Activated CD4-positive, alpha-beta T cell treated with anti-CD3 and anti-CD28 coated beads for 1 hour (primary cell): ENCODE measurements around the gene NOS1AP.
"Not testable (repeated sequence)": the region's sequence is repeated elsewhere in the genome, so short reads cannot be mapped to it uniquely, and the experiment has no call there.

Experiments
- DNase-seq: peaks from one replicate; pipeline ENCODE4 v3.0.0-alpha.2; 2020

Gene NOS1AP

DNA sequence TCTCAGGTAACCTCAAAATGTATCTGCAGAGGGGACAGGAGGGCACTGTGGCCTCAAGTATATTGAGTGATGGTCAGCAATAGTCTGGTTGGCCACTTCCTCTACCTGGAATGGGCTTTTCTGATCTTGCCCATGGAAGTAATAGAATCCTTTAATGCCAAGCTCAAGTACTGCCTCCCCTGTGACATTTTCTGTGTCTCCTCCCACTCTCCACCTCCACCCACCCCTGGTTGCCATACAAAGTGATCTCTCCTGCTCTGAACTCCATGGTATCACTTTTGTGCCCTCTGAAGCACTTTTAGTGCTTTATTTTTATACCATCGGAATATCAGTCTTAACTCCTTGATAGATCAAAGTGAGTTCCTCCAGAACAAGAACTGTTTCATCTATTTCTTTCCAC, 9.2 kb upstream of the NOS1AP start:
- no peak for DNase-seq

GRCh38 chr1:162062542-162063015, 6.9 kb upstream of the NOS1AP start:
- DNase-seq, result no peak

- no peak for DNase-seq
Measured at GRCh38 chr1:162065016-162065415, 4.5 kb upstream of the NOS1AP start.

DNA sequence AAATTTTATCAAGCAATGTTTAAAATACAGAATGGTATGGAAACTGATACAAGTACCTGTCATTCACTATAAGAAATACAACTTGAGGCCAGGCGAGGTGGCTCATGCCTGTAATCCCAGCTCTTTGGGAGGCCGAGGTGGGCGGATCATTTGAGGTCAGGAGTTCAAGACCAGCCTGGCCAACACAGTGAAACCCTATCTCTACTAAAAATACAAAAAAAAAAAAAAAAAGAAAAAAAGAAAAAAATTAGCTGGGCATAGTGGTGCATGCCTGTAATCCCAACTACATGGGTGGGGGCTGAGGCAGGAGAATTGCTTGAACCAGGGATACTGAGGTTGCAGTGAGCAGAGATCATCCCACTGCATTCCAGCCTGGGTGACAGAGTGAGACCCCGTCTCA, 2.7 kb upstream of the NOS1AP start:
- DNase-seq, result not testable (repeated sequence)

- no peak for DNase-seq
Measured at GRCh38 chr1:162067466-162067865, 2.0 kb upstream of the NOS1AP start.

GRCh38 chr1:162068301-162068700, 1.2 kb upstream of the NOS1AP start:
- DNase-seq, result no peak

DNA sequence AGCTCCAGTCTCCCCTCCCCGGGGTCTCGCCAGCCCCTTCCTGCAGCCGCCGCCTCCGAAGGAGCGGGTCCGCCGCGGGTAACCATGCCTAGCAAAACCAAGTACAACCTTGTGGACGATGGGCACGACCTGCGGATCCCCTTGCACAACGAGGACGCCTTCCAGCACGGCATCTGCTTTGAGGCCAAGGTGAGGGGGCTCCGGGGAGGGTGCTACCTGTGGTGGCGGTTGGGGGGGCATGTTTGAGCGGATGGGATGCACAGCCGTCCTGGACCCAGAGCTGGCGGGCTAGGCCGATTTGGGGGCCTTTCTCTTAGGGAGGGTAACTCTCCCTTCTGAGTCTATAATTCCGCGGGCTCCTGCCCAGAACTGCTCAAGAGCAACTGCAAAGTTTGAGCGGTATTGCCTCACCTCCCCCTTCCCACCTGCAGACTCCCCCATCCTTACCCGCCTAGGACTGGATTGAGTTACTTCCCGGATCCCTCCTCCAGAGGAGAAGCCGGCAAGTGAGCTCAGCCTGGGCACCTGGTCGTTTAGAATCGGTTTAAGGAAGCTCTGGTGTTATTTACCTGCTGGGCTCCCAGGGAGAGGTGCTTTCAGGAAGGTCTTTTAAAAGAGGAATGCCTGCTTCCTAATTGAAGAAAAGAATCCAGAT, 730 bp downstream of the NOS1AP start:
- DNase-seq, result no peak

- DNase-seq, result no peak
Measured at GRCh38 chr1:162070825-162071224, 1.3 kb downstream of the NOS1AP start.

DNA sequence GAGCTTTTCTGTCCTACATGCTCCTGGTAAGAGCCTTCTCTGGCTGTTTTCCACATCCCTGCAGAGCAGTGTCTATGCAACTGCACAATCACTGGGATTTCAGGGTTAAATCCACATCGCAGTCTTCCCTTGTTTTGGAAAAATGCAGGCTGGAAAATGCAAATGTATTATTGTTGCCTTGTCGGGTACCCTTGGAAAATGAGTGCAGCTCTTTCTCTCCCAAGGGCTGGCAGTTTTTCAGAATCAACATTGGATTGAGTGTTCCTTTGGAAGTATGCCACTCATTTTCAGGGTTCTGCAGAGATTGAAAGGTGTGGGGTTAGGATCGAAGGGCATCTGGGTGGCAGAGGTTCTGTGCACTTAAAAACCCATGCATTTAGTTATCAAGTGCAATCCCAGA, 3.2 kb downstream of the NOS1AP start:
- DNase-seq, result no peak

- no peak for DNase-seq
Measured at GRCh38 chr1:162074276-162075005, 5.0 kb downstream of the NOS1AP start.

DNA sequence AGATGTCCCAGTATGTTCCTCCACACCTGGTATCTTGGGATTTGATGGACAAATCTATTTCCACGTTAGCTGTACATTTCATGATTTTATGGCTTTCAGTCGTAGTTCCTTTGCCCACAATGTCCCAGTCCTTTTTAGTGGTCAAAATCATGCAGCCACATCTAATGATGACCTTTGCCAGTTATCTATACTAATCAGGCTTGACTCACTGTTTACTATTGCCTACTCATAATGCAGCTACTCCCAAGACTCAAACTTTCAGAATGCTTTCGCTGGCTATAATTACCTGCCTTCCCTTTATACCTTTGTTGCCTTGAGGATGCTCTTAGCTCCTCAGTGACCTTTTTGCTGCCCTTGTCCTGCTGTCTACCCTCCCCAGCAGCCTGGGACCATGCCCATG, 6.4 kb downstream of the NOS1AP start:
- DNase-seq, result no peak

DNA sequence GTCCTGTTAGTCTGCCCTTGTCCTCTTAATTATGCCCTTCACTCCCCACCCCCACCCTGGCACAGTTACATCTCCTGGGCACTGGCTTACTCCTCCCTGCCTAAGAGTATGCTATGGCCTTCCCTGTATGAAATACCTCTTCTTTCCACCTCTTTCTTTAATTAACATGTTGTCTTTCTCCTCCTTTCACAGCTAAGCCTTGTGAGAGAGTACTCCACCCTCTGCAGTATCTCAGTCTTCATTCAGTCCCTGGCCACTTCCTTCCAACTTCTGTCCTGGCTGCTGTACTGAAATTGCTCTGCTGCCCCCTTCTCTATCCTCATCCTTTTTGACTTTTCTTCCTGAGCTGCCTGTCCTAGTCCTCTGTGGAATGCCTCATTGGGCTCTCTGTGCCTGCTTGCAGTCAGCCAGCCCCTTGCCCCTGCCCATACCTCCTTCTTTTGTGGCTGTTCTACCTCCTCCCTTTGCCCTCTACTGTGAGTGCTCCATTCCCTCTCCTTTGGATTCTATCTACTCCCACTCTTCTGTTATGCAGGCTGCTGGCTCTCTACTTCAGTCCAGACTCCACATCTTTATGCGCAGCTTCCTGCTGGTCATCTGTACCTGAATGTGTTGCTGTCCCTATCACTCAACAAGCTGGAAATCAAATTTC, 8.3 kb downstream of the NOS1AP start:
- no peak for DNase-seq

DNA sequence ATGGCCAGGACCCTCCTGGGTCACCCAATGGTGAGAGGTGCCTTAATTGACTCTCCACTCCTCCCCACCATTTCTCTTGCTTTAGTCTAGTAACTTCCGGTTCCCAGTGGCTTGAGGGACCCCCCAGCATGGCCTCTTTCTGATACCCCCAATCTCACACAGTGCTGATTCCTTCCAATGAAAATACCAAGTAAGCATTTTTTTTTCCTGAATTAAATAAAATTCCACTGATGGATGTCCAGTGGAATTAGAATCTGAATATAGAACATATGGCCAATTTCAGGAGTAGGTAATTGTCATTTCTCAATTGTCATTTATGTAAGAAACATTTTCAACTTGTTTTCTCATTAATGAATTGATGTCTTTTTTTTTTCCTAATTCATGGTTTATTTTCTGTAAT, 9.5 kb downstream of the NOS1AP start:
- DNase-seq, result no peak

DNA sequence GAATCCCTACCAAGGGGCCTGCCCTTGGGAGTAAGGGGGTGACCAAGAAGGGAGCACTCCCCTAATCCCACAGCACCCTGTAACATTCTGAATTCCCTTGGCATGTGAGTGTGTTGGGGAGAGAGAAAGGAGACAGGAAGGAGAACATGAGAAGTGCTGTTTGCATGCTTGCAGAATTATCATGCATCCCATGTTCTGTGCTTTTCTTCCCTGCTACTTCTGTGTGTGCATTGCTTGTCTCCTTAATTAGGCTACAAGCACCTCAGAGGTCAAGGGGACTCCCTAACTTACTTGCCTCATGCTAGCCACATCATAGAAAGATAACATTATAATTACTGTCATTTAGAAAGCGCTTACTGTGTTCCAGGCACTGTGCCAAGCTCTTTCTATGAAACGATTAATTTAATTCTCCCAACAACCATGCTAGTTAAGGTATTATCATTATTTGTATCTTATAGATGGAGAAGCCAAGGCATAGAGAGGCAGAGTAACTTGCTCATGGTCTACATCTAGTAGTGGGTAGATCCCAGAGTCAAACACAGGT, 11.1 kb downstream of the NOS1AP start:
- no peak for DNase-seq

DNA sequence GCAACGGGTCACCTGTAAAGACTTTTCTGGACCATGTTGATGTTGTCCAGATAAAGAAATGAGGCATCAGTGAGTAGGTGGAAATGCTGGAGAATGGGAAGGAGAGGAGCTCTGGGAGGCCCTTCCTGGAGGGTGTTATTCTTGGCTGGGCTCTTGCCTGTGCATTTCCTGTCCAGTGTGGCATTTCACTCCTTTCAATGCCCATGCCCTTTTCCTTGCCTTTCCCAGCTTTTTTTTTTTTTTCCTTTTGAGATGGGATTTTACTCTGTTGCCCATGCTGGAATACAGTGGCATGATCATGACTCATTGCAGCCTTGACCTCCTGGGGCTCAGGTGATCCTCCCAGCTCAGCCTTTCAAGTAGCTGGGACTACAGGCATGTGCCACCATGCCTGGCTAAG, 11.8 kb downstream of the NOS1AP start:
- DNase-seq, result no peak

GRCh38 chr1:162082080-162082479, 12.6 kb downstream of the NOS1AP start:
- DNase-seq, result not testable (repeated sequence)

GRCh38 chr1:162083273-162083672, 13.8 kb downstream of the NOS1AP start:
- no peak for DNase-seq

GRCh38 chr1:162085991-162086390, 16.5 kb downstream of the NOS1AP start:
- DNase-seq, result no peak

DNA sequence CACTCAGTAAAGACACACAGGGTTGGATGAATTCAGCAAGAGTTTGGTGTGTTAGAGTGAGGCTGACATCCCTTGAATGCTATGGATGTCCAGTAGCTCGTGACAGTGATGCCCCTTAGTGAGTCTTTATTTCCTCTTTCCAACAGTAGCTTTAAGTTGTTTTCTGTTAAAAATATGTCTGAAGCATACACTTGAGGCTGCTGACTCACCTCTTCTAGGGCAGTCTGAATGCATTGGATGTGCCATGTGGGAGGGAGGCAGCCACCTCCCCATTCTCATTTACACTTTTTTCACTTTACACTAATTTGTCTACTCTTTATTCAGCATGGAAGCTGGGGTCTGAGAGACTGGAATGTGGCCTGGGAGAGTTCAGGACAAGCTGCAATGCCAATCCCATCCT, 17.6 kb downstream of the NOS1AP start:
- DNase-seq, result no peak

GRCh38 chr1:162087574-162087973, 18.1 kb downstream of the NOS1AP start:
- no peak for DNase-seq

GRCh38 chr1:162088281-162088969, 18.9 kb downstream of the NOS1AP start:
- no peak for DNase-seq

- no peak for DNase-seq
Measured at GRCh38 chr1:162089748-162090147, 20.3 kb downstream of the NOS1AP start.

GRCh38 chr1:162090378-162090777, 20.9 kb downstream of the NOS1AP start:
- DNase-seq, result no peak
